Measurements from ENCODE around the gene ELP6.
A peak's percentile ranks its signal among the peaks of the same experiment; 100 is the strongest.

DNA sequence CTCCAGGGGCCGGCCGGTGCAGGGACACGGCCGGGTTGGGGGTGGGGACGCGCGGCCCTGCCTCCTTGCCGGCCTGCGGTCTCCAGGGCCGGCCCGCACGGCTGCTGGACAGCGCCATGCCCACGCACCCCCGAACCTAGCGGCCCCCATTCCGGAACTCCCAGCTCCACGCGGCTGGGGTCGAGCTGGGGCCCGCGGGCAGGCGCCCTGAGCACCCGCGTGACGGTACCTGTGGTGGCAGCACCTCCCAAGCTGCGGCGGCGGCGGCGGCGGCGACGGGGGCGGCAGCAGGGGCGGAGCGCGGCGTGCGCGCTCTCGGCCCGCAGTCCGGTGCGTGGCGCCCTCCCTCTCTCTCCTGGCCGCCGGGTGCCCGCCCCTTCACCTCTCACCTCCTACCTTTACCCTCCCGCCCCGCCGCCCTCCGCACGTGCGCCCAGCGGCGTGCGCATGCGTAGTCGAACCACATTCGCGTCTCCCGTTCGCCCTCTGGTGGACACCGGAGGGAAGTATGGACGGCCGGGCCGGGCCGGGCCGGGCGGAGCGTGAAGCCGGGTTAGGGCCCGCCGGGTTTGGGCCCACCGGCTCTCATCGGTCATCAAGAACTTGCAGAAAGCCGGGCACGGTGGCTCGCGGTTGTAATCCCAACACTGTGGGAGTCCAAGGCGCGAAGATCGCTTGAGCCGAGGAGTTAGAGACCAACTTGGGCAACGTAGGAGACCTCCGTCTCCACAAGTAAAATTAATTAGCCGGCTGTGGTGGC is 37.8 kb downstream of the ELP6 start, which contains the start of gene SCAP:
- TF ChIP-seq, protein P1, sequence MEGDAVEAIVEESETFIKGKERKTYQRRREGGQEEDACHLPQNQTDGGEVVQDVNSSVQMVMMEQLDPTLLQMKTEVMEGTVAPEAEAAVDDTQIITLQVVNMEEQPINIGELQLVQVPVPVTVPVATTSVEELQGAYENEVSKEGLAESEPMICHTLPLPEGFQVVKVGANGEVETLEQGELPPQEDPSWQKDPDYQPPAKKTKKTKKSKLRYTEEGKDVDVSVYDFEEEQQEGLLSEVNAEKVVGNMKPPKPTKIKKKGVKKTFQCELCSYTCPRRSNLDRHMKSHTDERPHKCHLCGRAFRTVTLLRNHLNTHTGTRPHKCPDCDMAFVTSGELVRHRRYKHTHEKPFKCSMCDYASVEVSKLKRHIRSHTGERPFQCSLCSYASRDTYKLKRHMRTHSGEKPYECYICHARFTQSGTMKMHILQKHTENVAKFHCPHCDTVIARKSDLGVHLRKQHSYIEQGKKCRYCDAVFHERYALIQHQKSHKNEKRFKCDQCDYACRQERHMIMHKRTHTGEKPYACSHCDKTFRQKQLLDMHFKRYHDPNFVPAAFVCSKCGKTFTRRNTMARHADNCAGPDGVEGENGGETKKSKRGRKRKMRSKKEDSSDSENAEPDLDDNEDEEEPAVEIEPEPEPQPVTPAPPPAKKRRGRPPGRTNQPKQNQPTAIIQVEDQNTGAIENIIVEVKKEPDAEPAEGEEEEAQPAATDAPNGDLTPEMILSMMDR (IDR thresholded peaks at IDR 0.05): peak in 6 of 7 experiments; percentile 75 to 99 (median 98)
- TF ChIP-seq POLR2A (IDR thresholded peaks at IDR 0.05) (no peak), EP300 (IDR thresholded peaks at IDR 0.05) (no peak)
